Measurements from ENCODE around the gene C14orf119. TPM values are rescaled to one million over a fixed set of nuclear protein-coding genes. Genes with fewer than 3 reads are reported as not detected.

Gene C14orf119
- total RNA-seq, 1 experiment from 2014 or later: 39.6 TPM

DNA sequence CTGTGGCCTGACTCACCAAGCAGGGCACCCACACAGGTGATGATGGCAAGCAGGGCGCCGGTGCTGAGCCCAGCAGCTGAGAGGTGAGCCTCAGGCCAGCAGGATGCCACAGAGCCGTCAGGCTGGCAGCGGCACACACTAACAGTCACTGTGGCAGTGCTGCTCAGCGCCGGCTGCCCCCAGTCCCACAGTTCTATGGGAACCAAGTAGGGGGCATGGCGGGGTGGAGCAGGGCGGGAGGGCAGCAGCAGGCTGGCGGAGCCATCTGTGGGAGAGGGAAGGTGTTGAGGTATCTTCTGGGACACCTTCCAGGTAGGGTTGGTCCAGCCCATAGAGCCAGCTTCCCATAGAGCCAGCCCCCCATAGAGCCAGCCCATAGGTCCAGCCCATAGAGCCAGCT lies 46.3 kb upstream of the C14orf119 start:
- no TSS peak for BruUV-seq (replicated peaks)
- Mint-ChIP-seq H3K4me1 (ENCODE audit: insufficient read depth, unreplicated experiment) (no peaks in the 10 kb centered on the region), H3K27ac (ENCODE audit: low read depth, unreplicated experiment) (no peak overlapping the region), H3K27me3 (ENCODE audit: insufficient read depth, unreplicated experiment) (no peaks in the 10 kb centered on the region), H3K4me3 (ENCODE audit: unreplicated experiment) (no peak overlapping the region), H3K9me3 (ENCODE audit: unreplicated experiment) (no peaks in the 10 kb centered on the region), H3K36me3 (ENCODE audit: insufficient read depth, unreplicated experiment) (no peaks in the 10 kb centered on the region)
- POLR2A ChIA-PET: no interaction called here
- CTCF ChIA-PET: interaction anchor here (0.5 to 1.6 kb wide), 4 partner anchors 9 to 246 kb away, joined by 3 to 6 read pairs (median 4); no protein-coding TSS in a partner anchor
- TF ChIP-seq, protein P1, sequence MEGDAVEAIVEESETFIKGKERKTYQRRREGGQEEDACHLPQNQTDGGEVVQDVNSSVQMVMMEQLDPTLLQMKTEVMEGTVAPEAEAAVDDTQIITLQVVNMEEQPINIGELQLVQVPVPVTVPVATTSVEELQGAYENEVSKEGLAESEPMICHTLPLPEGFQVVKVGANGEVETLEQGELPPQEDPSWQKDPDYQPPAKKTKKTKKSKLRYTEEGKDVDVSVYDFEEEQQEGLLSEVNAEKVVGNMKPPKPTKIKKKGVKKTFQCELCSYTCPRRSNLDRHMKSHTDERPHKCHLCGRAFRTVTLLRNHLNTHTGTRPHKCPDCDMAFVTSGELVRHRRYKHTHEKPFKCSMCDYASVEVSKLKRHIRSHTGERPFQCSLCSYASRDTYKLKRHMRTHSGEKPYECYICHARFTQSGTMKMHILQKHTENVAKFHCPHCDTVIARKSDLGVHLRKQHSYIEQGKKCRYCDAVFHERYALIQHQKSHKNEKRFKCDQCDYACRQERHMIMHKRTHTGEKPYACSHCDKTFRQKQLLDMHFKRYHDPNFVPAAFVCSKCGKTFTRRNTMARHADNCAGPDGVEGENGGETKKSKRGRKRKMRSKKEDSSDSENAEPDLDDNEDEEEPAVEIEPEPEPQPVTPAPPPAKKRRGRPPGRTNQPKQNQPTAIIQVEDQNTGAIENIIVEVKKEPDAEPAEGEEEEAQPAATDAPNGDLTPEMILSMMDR (IDR thresholded peaks at IDR 0.05; ENCODE audit: unreplicated experiment): no peak
- no peak for DNase-seq (ENCODE audit: unreplicated experiment)
- intact Hi-C loops (cut with micrococcal nuclease): no loop called here

DNA sequence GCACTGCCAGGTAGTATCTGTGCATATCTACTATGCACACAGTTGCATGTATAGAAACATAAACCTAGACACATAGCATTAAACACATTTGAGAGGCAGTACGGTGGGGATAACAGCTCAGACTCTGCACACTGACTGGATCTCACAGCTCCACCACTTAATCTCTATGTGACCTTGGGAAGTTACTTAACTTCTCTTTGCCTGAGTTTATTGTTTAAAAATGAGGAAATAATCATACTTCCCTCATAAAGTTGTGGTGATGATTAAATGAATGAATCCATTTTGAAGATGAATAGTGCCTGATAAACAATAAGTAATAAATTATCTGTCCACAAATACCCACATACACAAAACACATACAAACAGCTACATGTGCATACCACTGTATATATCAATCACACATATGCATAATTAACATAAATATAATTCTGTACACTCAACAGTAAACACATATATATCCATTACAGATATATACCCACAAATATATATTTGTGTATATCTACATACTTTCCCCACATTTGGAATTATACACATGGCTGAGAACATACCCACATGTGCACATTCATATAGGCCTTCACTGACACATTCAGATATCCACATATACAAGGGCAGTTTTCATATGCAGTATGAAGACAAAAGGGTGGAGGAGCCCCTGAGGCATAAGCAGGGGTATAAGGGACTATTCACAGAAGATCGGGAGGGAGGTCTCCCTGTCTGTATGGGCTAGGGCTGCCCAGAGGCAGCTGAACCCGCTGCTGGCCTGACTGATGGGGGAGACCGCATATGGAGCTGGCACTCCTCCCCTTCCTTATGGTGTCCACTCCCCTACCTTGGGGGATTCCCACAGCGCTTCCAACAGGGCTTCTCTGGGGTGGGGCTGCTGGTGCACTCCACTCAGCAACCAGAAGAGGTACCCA lies 43.9 kb upstream of the C14orf119 start:
- H3K4me1 Mint-ChIP-seq (ENCODE audit: insufficient read depth, unreplicated experiment): peaks cover 8% of the 10 kb centered on the region
- CTCF ChIA-PET: interaction anchor here (0.9 to 2.3 kb wide), 3 partner anchors 18 to 65 kb away, joined by 3 to 17 read pairs (median 3); no protein-coding TSS in a partner anchor
- no peaks in the 10 kb centered on the region for H3K36me3 Mint-ChIP-seq (ENCODE audit: insufficient read depth, unreplicated experiment)
- no peak for DNase-seq (ENCODE audit: unreplicated experiment)
- POLR2A ChIA-PET: interaction anchor here (0.7 to 1.0 kb wide), 2 partner anchors 44 to 95 kb away, joined by 4 to 6 read pairs; partner anchors contain the start of genes ACIN1, C14orf119 and HAUS4
- H3K27ac Mint-ChIP-seq (ENCODE audit: low read depth, unreplicated experiment): no peak overlapping the region
- intact Hi-C loops (cut with micrococcal nuclease): no loop called here
- no TSS peak for BruUV-seq (replicated peaks)
- H3K27me3 Mint-ChIP-seq (ENCODE audit: insufficient read depth, unreplicated experiment): no peaks in the 10 kb centered on the region
- no peaks in the 10 kb centered on the region for H3K9me3 Mint-ChIP-seq (ENCODE audit: unreplicated experiment)
- TF ChIP-seq, protein P1 (IDR thresholded peaks at IDR 0.05; ENCODE audit: unreplicated experiment): no peak
- no peak overlapping the region for H3K4me3 Mint-ChIP-seq (ENCODE audit: unreplicated experiment)

DNA sequence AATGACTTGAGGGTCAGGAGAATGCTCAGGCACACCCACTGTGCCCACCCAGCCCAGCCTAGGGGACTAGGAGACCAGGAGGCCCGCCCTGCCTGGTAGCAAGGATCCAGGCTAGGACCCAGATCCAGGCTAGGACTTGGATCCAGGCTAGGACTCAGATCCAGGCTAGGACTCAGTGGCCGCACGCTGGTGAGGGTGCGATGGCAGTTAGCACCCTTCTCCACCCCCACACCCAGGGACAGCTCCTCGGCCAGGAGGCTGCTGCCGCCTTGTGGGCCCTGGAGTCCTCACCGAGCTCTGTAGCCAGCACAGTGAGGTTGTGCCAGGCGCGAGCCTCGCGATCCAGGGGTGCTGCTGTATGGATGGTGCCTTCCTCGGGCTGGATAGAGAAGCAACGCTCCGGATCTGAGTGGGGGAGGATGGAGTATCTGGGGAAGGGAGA lies 43.1 kb upstream of the C14orf119 start:
- no peak overlapping the region for H3K4me3 Mint-ChIP-seq (ENCODE audit: unreplicated experiment)
- no TSS peak for BruUV-seq (replicated peaks)
- ChIA-PET CTCF (interaction anchor here (2.3 kb wide), 1 partner anchor 66 kb away, joined by 17 read pairs; no protein-coding TSS in a partner anchor), POLR2A (interaction anchor here (0.7 kb wide), 1 partner anchor 96 kb away, joined by 6 read pairs; the partner anchor contains the start of gene HAUS4)
- intact Hi-C loops (cut with micrococcal nuclease): no loop called here
- H3K27me3 Mint-ChIP-seq (ENCODE audit: insufficient read depth, unreplicated experiment): no peaks in the 10 kb centered on the region
- no peak for DNase-seq (ENCODE audit: unreplicated experiment)
- H3K9me3 Mint-ChIP-seq (ENCODE audit: unreplicated experiment): no peaks in the 10 kb centered on the region
- peaks cover 16% of the 10 kb centered on the region for H3K4me1 Mint-ChIP-seq (ENCODE audit: insufficient read depth, unreplicated experiment)
- H3K27ac Mint-ChIP-seq (ENCODE audit: low read depth, unreplicated experiment): no peak overlapping the region
- TF ChIP-seq, protein P1 (IDR thresholded peaks at IDR 0.05; ENCODE audit: unreplicated experiment): no peak
- peaks cover 5% of the 10 kb centered on the region for H3K36me3 Mint-ChIP-seq (ENCODE audit: insufficient read depth, unreplicated experiment)

DNA sequence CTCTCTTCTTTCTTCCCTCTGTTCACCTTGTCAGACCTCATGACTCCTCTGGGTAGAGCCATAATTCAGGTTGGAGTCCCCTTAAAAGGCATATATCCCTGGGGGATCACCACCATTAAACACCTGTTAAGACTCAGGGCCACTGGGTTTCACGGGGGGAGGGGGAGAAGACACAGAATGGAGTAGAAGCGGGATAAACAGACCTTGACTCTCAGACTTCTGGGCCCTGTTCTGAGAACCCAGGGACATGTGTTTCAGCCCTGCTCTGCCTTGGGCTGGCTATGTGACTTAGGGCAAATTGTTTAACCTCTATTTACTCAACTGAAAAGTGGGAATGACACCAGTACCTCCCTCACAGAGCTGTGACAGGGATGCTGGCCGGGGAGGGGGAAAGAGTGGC lies 42.6 kb upstream of the C14orf119 start:
- no peak overlapping the region for H3K4me3 Mint-ChIP-seq (ENCODE audit: unreplicated experiment)
- ChIA-PET CTCF (interaction anchor here (1.4 to 4.3 kb wide), 3 partner anchors 16 to 79 kb away, joined by 5 to 17 read pairs (median 14); no protein-coding TSS in a partner anchor), POLR2A (no interaction called here)
- no peak overlapping the region for H3K27ac Mint-ChIP-seq (ENCODE audit: low read depth, unreplicated experiment)
- intact Hi-C loops (cut with micrococcal nuclease): no loop called here
- no peak for DNase-seq (ENCODE audit: unreplicated experiment)
- no peaks in the 10 kb centered on the region for H3K27me3 Mint-ChIP-seq (ENCODE audit: insufficient read depth, unreplicated experiment)
- BruUV-seq (replicated peaks): no TSS peak
- no peaks in the 10 kb centered on the region for H3K9me3 Mint-ChIP-seq (ENCODE audit: unreplicated experiment)
- peaks cover 7% of the 10 kb centered on the region for H3K36me3 Mint-ChIP-seq (ENCODE audit: insufficient read depth, unreplicated experiment)
- TF ChIP-seq, protein P1 (IDR thresholded peaks at IDR 0.05; ENCODE audit: unreplicated experiment): no peak
- peaks cover 17% of the 10 kb centered on the region for H3K4me1 Mint-ChIP-seq (ENCODE audit: insufficient read depth, unreplicated experiment)

All from MCF 10A (cell line).